Lower leg skin (tissue), 3 donors: ENCODE results near the gene PPARGC1A.

Source experiments
- POLR2A ChIP-seq, 2 donors: fragments of 450-650 bp; IDR thresholded peaks; one replicate each; pipeline ENCODE4 v1.6.1; 2016 to 2017; ENCODE audit warnings: antibody characterized with exemption in 2 of 2, mild to moderate bottlenecking in 1 of 2, moderate library complexity in 1 of 2
- TF ChIP-seq, protein P1 (sequence below), 3 donors: fragments of 450-650 bp; IDR thresholded peaks; one replicate each; pipeline ENCODE4 v1.5.1; 2016; ENCODE audit warnings: antibody characterized with exemption in 3 of 3, mild to moderate bottlenecking in 3 of 3, moderate library complexity in 2 of 3

DNA sequence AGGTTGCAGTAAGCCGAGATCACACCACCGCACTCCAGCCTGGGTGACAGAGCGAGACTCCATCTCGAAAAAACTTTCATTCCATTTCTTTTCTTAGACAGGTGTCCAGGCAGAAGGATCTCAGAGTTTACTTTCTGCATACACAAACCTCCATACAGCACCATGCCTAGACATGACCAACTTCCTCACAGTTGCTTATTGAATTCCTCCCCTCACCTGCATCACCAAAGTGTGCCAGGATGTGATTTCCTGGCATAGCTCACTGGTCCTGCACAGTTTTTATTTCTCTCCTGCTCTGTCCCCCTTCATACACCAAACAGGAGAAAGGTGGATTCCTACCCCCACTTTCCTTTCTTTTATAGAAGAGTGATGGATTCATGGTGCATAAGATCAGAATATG, 34.7 kb upstream of the PPARGC1A start:
- TF ChIP-seq, protein P1, sequence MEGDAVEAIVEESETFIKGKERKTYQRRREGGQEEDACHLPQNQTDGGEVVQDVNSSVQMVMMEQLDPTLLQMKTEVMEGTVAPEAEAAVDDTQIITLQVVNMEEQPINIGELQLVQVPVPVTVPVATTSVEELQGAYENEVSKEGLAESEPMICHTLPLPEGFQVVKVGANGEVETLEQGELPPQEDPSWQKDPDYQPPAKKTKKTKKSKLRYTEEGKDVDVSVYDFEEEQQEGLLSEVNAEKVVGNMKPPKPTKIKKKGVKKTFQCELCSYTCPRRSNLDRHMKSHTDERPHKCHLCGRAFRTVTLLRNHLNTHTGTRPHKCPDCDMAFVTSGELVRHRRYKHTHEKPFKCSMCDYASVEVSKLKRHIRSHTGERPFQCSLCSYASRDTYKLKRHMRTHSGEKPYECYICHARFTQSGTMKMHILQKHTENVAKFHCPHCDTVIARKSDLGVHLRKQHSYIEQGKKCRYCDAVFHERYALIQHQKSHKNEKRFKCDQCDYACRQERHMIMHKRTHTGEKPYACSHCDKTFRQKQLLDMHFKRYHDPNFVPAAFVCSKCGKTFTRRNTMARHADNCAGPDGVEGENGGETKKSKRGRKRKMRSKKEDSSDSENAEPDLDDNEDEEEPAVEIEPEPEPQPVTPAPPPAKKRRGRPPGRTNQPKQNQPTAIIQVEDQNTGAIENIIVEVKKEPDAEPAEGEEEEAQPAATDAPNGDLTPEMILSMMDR (IDR thresholded peaks at IDR 0.05): no peak
- no peak for TF ChIP-seq POLR2A (IDR thresholded peaks at IDR 0.05)
